NCI-H2196 treated with DMSO at 0.1 percent for 48 hours (cell line): Measurements from ENCODE around the gene TEAD1.

ENCODE experiments used
- DNase-seq: peaks from one replicate; lab custom pipeline; 2025; ENCODE audit not compliant: unreplicated experiment; lab: John Stamatoyannopoulos, UW

Gene TEAD1

GRCh38 chr11:12785901-12786300 is 111.7 kb downstream of the TEAD1 start:
- DNase-seq: peak; percentile 70

- no peak for DNase-seq
Measured at GRCh38 chr11:12786450-12786849, 112.2 kb downstream of the TEAD1 start.

GRCh38 chr11:12786891-12787290 is 112.7 kb downstream of the TEAD1 start:
- no peak for DNase-seq

- no peak for DNase-seq
Measured at GRCh38 chr11:12787847-12788246, 113.6 kb downstream of the TEAD1 start.

DNA sequence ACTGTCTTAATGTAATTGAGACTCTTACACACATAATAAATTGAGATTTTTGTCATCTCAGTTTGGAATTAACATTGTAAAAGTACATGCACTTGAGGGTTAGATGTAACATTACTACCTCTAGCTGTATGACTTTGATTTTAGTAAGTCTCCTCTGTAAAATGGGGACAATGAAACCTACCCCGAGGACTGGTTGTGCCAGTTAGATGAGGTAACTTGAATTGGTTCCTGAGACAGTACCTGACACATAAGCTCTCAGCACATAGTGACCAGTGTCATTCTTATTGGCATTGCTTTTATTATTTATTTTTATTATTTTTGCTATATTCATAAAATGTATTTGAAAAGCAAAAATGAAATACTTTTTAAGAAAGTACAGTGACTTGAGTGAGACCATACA is 114.8 kb downstream of the TEAD1 start:
- no peak for DNase-seq

- no peak for DNase-seq
Measured at GRCh38 chr11:12789596-12790215, 115.5 kb downstream of the TEAD1 start.

GRCh38 chr11:12790861-12791616 is 116.8 kb downstream of the TEAD1 start:
- DNase-seq: no peak

GRCh38 chr11:12792018-12792417 is 117.8 kb downstream of the TEAD1 start:
- no peak for DNase-seq

DNA sequence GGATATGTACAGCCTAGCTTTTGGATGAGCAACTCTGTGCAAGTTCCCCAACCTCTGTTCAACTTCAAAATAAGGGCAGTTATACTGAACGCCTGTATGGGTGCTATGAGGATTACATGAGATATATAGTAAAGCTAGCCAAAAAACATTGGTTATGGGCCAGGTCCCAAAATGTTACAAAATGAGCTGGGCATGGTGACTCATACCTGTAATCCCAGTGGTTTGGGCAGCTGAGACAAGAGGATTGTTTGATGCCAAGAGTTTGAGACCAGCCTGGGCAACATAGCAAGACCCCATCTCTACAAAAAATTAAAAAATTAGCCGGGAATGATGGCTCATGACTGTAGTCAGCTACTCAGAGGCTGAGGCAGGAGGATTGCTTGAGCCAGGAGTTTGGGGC is 118.4 kb downstream of the TEAD1 start:
- no peak for DNase-seq

DNA sequence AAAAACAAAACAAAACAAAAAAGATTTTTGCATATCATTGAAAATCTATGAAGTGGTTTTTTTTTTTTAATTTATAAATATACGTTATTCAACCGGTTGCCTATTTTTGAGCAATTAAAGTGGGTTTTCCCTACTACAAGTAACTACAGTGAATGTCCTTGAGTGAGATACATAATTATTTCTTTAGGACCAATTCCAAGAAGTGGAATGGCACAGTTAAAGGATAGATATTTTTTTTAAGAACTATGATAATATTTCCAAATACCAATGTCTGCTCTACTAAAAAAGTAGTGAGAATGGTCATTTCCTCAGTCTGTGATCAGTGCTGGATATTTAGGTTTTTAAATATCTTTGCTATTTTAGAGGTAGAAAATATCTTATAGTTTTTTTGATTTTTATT is 118.8 kb downstream of the TEAD1 start:
- DNase-seq: no peak

DNA sequence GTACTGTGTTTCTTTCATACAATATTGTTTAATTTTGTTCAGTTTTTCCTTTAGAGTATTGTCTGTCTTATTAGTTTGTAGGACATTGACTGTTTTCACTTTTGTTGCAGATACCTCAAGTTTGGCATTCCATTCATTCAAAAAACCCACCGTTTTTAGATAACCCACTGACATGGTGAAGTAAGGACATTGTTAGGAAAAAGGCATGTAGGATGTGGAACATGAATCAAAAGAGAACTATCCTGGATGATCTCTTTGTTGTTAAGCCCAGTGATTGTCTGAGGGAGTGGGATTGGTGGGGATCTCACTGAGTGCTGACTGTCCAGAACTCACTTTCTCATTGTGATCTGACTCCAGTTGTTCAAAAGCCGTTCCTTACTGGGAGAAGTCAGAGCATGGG is 119.3 kb downstream of the TEAD1 start:
- DNase-seq: no peak

GRCh38 chr11:12794576-12795230 is 120.5 kb downstream of the TEAD1 start:
- no peak for DNase-seq

DNA sequence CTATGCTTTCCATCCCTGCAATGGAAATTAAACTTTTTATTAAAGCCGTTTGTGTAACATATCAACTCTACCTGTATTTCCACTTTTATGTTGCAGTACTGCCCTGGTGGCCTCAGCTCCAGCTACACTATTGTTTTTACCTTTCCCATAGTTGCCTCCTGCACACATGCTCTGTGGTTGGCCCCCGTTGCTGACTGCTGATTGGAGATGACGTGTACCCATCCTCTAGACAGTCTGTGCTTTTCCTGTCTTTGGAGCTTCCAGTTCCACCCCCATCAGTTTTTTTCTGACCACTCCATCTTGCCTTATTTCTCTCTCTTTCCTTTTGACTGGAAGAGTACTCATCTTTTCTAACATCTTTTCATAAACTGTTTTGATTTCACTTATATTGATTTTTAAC is 123.8 kb downstream of the TEAD1 start:
- no peak for DNase-seq

DNA sequence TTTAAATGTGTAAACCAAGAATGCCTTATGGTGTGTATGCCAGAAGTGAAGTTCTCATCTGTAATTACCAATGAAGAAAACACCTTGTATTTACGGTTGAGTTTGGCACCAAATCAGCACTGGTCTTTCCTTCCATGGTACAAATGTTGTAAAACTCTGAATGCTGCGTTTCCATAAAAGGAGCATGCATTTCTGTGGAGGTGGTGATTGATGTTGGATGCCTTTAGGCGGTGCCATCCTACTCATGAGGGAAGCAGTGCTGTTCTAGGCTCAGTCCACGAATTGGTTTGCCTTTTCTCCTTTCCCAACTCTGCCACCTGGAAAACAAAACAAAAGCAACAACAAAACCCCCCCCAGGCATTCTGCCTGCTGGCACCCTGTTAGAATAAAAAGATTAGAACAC is 124.4 kb downstream of the TEAD1 start:
- DNase-seq: peak; percentile 40

DNA sequence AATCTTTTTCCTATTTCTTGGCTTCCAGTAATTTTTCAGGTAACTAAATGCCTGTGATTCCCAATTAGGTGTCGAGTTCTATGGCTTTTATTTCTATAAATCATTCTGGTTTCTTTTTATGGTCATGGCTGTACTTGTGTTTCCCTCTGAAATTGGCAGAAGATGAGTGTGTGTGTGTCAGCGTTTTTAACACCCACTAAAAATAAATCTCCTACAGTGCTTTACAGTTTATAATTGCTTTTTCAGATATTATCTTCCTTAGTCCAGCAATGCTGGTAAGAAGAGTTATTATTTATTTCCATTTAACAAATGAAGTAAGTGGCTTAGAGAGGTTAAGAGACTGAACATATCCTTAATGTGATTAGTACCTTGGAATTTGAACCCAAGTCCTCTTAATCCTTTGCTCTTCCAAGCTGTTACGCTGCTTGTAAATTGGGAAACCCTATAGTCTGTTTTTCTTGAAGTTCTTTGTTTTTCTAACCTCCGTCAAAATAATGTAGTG is 125.2 kb downstream of the TEAD1 start:
- peak; percentile 40 for DNase-seq

- peak; percentile 27 for DNase-seq
Measured at GRCh38 chr11:12800032-12800671, 125.9 kb downstream of the TEAD1 start.

DNA sequence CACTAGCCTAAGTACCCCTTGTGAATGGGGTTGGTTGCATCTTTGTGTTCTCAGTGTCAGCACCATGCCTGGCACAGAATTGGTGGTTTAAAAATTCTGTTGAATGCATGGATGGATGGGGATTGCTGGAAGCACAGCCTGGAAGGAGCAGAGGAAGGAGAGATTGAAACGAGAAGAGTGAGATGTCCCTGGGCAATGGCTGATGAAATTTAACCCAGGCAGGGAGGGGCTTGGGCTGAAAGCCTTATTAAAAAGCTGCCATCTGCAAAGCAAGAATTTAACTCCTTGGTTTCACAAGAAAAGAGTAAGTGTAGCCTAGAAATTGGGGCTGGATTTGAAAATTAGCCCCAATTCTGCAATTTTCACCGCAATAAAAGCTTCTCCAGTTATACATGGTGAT is 126.7 kb downstream of the TEAD1 start:
- DNase-seq: no peak

- DNase-seq: no peak
Measured at GRCh38 chr11:12801976-12802375, 127.8 kb downstream of the TEAD1 start.

- DNase-seq: peak; percentile 99
Measured at GRCh38 chr11:12802418-12803085, 128.3 kb downstream of the TEAD1 start.

DNA sequence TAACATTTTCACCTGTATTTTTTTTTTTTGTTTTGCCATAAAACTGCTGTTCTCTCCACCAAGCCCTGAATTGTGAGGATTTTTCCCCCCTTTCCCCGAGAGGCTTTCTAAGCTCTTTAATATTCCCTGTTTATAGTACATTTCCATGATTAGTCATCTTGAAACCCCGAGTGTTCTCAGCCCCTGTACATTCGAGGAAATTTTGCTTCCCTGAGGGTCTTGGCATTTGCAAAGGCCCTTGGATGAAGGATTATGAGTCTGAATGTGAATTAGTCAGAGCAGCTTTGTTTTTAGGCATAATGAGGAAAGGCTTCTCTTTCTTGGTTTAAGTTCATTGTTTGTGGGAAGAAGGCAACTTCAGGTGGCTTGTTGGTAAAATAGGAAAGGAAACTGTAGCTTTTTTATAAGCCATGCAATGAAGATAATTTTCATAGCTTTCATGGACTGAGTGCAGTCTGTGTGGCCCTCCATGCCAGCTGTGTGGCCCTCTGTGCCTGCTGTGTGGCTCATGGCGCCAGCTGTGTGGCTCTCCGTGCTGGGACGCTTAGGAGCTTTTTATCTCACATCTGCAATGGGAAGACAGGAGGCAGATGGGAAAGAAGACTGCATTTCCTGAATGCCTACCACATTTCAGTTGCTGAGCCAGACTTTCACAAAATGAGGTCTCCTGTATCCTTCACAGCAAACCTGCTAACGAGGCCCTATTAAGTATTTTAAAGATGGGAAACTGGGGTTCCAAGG is 129.0 kb downstream of the TEAD1 start:
- no peak for DNase-seq
